Measurements from ENCODE around the gene CDK14.
A peak's percentile ranks its signal among the peaks of the same experiment; 100 is the strongest.
"Not testable (repeated sequence)": the region's sequence is repeated elsewhere in the genome, so short reads cannot be mapped to it uniquely, and the experiment has no call there.

Gene CDK14

DNA sequence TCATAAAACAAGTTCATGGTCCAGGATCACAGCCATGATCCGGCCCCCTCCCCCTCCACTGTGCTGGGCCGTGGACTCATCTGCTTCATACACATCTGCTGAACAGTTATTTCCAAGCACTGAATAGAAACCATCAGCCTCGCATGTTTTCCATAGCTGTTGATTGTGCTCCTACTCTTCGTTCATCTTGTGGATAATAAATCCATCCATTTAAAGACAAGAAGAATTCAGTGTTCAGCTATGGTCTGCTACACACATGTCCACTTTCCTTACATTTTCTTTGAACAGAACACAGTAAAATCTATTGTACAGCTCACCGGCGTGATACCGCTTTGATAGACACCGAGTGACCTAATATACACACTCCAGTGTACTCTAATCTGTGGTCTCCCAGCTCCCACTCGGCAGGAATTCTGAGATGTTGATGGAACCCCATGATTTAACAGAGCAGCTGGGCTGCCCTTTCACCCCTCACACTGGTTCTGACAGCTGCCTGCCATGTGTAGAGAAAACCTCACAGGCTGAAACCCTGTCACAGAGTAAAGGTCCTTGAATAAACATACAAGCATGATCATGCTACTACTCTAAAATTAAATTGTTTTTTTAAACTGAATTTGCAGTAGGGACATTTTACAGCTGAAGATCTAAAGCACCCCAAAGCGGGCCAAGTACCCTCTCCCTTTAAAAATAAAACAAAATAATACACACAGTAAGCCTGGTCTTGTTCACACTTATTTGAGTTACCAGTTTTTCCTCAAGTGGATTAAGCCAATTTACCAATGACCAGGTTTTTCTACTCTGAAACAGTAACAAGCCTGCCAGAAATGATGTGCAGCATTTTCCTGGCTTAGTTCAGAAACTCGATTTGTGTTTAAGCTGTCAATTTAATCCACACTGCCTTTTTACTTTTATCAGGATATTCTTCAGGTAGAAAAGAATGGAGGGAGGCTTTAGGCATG lies 573.0 kb downstream of the CDK14 start:
- FAIRE-seq: no peak
- DNase-seq (ENCODE audit: insufficient read length, low spot score): no peak

DNA sequence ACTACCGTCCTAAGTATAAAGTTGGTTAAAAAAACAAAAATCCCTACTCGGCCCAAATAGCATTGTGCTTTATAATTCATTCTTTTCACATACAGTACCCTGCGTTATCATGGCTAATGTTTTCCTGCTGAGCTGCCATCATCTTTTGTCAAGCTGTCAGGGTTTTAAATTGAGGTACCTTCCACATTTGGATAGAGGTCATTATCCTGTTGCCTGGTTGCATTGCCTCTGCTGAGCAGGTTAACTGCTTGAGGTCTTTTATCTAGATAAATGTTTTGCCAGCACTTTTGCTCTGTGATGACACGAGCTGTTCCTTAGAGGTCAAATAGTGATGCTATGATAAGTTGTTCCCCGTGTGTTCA lies 573.7 kb downstream of the CDK14 start:
- peak; percentile 28 for FAIRE-seq

DNA sequence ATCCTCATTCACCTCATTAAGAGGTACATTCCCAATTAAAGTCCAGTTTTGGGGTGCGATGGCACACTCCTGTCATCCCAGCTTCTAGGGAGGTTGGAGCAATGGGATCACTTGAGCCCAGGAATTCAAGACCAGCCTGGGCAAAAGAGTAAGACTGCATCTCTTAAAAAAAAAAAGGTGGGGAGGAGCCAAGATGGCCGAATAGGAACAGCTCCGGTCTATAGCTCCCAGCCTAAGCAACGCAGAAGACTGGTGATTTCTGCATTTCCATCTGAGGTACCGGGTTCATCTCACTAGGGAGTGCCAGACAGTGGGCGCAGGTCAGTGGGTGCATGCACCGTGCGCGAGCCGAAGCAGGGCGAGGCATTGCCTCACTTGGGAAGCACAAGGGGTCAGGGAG lies 577.1 kb downstream of the CDK14 start:
- not testable (repeated sequence) for DNase-seq (ENCODE audit: insufficient read length, low spot score); FAIRE-seq

More for the DNA sequence above, 573.7 kb downstream of the CDK14 start:
- no peak for DNase-seq (ENCODE audit: insufficient read length, low spot score)

DNA sequence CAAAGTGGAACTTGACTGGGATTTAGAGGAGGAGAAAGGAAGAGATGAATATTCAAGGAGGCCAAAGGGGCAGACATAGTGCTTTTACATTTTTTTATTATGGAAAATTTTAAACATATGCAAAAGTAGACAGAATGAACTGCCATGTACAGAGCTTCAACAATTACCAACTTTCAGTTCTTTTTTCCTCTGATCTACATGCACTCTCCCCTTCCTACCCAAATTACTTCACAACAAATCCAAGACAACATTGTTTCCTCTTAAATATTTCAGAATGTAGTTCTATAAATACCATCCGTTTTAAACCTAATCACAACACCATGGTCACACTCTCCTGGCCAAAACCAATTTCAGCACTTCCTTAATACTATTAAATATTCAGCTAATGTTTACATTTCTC lies 584.6 kb downstream of the CDK14 start:
- DNase-seq (ENCODE audit: insufficient read length, low spot score) (no peak), FAIRE-seq (no peak)

DNA sequence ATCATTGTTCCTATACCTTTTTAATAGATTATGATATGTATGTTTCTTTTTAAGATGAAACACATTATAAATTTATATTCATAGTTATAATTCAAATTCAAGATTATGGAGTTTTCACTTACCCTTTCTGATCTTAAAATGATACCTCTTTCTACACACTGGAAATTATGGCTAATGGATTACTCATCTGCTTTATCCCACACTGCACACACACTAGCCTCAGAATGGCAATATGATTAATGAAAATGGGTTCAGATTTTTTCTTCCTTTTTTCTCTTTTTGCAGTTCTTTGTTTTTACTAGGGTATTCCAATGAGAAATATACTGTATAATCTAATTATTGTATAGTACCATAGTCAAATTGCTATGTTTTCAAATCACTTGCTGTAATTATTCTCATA lies 585.8 kb downstream of the CDK14 start:
- DNase-seq (ENCODE audit: insufficient read length, low spot score) (no peak), FAIRE-seq (no peak)

DNA sequence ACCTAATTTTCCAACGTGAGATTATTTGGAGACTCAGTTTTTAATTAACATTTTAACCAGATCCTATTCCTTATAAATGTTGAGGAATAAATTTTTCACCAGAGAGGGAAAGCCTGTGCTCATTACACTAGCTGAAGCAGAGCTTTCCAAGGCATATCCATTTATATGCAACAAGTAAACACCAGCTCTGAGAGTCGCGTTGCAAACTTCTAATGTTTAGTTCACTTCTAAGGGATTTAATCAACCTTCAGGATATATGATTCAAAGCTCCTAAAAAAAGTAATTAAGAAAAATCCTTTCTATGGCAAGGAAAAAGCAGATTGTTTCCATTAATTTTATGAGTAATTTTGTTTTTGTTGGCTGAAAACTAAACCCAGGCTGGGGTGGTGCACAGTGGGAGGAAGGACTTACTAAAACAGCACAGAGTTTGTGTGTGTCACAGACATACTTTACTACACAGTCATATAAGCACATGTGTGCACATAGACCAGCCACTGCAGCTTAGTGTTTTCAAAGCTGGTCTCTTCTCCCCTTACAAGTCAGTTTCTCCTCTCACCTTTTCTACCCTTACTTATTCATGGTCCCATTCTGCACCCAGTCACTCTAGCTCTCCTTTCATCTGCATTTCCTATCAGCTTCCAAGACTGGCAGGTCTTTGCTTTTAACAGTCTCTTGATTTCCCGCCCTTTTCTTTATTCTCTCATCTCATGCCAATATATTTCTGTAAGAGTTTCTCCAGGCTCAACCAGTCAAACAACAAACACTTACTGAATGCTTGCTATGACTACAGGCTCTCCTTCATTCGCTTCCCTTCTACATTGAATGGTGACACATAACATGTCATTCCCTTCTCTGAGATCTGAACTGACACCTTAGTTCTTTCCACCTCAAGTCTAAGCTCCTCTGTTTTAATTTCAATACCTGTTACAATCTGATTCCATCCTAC lies 587.0 kb downstream of the CDK14 start:
- no peak for FAIRE-seq

DNA sequence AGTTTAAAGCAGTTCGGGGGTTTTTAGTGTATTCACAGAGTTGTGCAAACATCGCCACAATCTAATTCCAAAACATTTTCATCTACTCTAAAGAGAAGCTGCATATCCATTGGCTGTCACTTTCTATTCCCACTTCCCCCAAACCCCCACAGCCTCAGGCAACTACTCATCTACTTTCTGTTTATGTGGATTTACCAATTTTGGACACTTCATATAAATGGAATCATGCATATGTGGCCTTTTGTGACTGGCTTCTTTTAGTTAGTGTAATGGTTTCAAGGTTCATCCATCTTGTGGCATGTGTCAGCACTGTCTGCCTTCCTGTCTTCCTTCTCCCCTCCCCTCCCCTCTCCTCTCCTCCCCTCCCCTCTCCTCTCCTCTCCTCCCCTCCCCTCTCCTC lies 589.6 kb downstream of the CDK14 start:
- no peak for FAIRE-seq

More for the DNA sequence above, 587.0 kb downstream of the CDK14 start:
- DNase-seq (ENCODE audit: insufficient read length, low spot score): no peak

DNA sequence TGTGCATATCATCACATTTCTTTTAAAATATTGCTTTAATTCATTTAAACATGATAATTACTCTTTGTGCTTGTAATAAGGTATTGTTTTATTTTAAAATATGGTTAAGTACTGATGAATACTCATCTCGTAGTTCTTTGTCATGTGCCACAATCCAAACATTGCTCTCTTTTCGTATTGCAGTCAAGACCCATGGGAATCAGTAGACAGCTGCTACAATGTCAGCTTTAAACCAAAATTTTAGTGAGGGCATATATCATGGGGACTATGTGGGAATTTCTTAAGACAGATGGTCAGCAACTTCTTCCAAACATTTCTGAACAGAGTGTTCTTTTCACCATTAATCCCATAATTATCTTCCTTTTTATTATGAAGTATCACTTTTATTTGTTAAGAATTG lies 590.9 kb downstream of the CDK14 start:
- DNase-seq (ENCODE audit: insufficient read length, low spot score) (no peak), FAIRE-seq (no peak)

More for the DNA sequence above, 589.6 kb downstream of the CDK14 start:
- DNase-seq (ENCODE audit: insufficient read length, low spot score): no peak

DNA sequence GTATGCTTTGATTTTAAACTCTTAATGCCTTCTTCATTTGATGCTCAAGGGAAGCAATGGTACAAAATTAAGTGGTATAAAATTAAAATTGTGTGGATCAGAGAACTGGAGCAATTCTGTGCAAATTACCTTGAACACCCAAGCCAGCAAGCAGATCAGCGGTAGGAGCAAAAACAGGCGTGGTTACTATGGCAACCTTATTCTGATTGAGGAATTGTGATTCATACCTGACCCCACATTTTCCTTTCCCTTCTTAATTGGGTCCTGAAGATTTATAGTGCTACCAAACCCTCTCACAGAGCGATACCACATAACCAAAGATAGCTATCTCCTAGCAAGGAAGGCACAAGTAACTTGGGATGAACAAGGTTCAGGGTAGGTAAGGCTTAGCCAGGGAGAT lies 595.6 kb downstream of the CDK14 start:
- FAIRE-seq (no peak), DNase-seq (ENCODE audit: insufficient read length, low spot score) (no peak)

DNA sequence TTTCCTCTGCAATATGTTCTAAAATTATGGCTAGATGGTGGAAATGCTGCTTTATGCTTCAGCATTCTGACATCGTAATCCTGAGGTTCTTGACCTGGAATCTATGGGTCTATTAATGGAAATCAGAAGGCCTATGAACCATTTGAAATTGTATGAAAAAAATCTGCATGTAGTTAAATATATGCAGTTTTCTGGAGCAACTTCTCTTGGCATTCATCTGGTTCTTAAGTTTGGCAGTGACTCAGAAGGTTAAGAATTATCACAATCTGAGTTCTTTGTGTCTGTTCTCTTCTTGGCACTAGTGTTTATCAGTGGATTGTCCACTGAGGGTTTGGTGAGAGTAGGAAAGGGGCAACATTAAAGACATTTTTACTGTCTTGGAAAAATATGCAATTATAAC lies 597.0 kb downstream of the CDK14 start:
- FAIRE-seq: no peak

DNA sequence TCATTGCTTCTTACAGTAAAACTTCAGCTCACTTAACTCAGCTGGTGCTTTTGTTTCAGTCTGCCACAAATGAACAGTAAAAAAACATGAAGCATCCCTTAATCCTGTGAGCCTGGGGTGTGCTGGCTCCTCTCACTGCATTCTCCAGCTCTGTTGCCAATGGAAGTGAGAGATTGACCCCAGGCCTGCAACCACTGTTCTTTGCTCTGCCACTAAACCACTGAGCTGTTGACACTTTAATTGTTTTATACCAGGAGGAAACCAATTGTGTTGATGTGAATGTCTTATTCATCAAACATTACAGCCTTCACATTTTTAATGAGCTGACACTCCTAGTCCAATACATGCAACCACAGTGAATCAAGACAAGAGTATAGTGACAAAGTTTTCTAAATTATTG lies 598.7 kb downstream of the CDK14 start:
- DNase-seq (ENCODE audit: insufficient read length, low spot score): no peak
- no peak for FAIRE-seq

More for the DNA sequence above, 597.0 kb downstream of the CDK14 start:
- no peak for DNase-seq (ENCODE audit: insufficient read length, low spot score)

DNA sequence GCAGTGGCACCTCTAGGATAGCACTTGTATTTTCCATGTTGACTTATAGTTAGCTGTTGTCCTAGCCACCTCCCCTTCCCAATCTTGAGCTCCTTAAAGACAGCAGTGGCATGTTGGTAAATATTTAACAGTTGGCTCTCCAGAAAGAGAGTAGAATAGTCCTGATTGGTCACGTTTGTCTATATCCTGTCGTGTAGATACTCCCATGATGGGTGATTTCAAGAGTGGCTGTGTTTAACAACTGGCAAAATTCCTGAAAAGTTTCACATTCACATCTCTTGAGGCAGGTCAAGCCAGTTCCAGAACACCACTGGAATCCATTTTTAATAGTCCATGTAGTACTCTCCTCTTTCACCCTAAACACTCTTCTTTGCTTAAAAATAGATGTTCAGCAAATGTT lies 599.9 kb downstream of the CDK14 start:
- DNase-seq (ENCODE audit: insufficient read length, low spot score) (no peak), FAIRE-seq (no peak)

DNA sequence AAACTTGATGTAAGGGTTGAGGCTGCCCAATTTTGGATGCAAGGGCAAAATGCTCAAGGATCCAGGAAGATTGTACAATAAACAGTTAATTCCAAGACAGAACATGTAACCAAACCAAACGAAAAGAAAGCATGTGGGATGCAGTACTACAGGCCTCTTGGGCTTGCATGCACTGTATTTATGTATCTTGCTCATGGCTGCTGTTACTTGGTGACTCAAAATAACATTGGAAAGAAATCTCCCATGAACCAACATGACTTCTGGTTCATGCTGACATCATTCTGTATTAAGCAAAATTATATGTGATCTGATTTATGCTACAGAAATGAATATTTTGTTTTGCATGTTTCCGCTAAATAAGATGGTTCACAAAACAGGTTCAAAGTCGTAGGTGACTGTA lies 602.2 kb downstream of the CDK14 start:
- FAIRE-seq (no peak), DNase-seq (ENCODE audit: insufficient read length, low spot score) (no peak)

DNA sequence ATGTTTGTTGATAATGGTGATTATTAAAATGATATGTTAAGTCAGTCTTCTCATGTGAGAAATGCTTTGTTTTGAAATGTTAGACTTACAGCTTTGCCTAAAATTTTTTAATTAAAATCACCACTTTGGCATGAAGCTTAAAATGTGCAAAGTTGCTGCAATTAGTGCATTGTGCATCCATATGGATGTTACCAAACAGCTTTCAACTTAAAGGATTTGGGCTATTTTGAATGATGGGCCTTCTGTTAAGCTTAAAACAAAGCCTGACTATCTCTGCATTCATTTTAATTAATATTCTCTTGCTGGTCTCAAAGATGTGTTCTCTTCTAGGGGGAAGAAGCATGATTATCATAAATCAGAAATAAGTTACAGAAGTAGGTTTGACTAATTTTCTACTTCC lies 603.5 kb downstream of the CDK14 start:
- no peak for FAIRE-seq
- DNase-seq (ENCODE audit: insufficient read length, low spot score): no peak

DNA sequence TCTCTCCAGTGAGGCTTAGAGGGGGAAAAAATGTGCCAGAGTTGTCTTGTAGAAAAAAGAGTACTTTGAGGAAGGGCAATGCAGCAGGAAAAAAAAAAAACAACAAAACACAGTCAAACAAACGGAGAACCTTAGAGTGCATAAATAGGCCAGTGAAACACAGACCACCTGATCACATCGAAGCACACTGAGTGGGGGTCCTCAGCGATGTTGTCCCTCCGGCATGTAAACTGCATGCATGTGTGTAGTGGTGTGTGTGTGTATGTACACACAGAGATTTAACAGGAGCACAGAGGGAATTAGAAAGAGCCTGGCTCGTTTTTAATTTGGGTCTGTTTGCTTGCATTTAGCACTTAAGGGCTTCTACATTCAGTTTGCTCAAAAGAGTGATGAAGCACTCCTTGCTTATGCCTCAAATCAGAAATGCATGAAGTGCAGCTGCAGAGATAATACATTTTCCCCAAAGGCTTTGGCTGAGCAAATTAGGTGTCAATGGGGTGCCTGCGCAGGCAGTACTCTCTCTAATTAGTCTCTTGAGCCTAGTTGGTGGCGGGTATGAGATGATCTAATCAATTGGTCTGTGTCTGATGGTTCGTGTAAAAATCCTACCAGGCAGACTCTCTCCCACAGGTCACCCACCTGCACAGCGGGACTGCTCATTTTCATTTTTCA lies 605.5 kb downstream of the CDK14 start:
- DNase-seq (ENCODE audit: insufficient read length, low spot score) (no peak), FAIRE-seq (no peak)

DNA sequence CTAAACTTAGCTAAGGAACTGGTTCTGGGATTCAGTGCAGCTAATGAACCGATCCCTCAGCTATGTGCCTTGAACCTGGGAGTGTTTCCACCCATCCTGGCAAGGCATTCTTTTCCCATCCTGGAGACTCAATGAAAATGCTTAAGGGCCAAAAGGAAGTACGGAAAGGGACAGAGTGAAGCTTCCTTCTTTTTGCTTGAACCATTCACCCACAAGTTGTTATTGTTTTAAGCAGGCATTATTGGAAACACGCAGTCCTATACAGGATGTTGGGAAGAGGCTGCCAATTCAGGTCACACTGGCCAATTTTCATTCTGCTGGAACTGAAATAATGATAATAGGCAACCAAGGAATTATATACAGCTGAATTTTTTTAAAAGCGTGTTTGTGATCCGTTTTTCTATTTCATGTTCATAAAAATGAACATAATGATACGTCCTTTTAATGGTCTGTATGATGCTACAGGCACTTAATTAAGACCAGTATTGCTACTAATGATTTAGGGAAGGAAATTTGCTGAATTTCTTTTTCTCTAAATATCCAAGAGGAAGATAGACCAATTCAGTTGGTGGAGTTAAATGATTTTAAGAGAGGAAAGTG lies 610.3 kb downstream of the CDK14 start:
- DNase-seq (ENCODE audit: insufficient read length, low spot score) (no peak), FAIRE-seq (no peak)

DNA sequence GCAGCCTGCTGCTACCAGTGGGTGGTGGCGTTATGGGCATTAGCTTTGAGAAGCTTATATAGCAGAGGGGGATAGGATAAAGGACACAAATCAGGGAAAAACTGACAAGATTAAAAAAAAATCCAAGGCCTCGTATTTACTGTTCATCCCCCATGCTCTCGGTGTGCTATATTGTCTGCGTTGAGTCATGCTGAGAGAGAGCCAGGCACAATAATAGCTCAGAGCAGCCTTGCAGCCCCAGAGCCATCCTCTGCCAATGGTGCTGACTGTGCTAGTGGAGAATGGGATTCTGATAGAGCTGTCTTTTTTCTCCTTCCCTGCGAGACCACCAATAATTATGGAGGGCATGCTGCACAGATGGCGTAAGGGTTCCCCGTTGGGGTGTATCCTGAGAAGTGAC lies 616.5 kb downstream of the CDK14 start:
- DNase-seq (ENCODE audit: insufficient read length, low spot score): no peak
- FAIRE-seq: no peak

DNA sequence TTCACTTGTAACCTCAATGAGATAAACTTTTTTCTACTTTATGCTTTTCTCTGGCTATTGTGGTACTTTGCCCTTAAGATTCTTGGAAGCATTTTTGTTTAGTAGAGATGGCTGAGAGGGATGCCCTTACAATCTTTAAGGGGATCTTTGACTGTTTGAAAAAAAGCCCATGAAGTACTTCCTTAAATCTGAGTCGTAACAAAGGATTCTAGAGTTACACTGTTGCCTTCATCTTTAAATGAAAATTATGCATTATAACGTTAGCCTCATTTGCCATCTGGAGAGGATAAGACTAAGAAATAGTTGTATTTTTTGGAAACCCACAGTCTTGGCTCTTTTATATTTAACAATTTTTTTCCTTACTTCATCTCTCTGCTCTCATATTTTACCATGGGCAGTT lies 630.3 kb downstream of the CDK14 start:
- no peak for DNase-seq (ENCODE audit: insufficient read length, low spot score)
- no peak for FAIRE-seq

DNA sequence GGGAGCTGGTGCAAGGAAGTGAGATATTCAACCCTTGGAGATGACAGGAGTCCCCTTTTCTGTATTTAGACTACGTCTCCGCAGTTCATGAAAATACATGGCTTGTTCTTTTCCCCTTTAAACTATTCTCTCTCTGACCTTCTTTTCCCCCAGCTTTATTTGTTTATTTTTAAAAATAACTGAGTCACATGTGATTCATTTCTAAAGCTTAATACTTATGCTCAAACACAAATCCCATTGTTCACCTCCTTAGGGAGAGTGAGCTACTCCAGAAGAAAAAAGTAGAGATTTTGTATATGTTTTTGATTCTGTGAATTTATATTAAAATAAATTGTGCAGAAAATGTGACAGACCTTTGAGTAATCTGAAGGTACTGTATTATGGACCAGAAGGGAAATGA lies 632.2 kb downstream of the CDK14 start:
- FAIRE-seq (no peak), DNase-seq (ENCODE audit: insufficient read length, low spot score) (no peak)

DNA sequence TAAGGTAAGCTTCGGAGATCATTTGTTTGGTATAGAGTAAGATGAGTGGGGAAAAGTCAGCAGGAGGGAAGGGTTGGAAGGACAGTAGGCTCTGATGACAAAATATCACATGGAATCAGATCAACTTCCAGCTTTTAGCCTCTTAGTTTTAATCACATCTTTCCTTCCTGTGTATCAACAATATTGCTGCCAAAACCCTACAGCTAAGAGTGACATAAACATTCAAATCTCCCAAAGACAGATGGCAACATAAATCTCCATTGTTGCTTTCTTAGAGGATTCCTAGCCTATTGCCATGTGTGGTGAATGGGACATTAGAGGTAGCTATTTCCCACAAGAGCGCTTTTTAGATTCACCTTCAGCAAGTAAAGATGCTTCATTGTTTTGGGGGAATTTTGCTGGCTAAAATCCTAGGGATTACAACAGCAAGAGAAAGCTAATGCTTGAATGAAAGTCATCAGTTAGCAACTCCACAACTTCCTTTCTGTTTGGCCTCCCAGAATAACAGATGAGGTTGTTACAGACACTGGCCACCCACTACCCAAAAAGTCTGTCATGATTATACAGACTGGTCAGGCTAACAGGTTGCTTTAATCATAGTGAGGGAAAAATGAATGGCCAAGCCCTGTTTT lies 632.9 kb downstream of the CDK14 start:
- FAIRE-seq: no peak
- DNase-seq (ENCODE audit: insufficient read length, low spot score): no peak
